OCI-M2 (cell line): ENCODE measurements around the gene STMN3.
"Not testable (repeated sequence)": the region's sequence is repeated elsewhere in the genome, so short reads cannot be mapped to it uniquely, and the experiment has no call there.

Source experiments
- DNase-seq: peaks from one replicate; lab custom pipeline; 2025; ENCODE audit not compliant: unreplicated experiment; lab: John Stamatoyannopoulos, UW

STMN3 gene

GRCh38 chr20:63639093-63639975 lies 13.9 kb downstream of the STMN3 start:
- DNase-seq: no peak

- DNase-seq: no peak
Observed at GRCh38 chr20:63636752-63637628, 16.2 kb downstream of the STMN3 start.

DNA sequence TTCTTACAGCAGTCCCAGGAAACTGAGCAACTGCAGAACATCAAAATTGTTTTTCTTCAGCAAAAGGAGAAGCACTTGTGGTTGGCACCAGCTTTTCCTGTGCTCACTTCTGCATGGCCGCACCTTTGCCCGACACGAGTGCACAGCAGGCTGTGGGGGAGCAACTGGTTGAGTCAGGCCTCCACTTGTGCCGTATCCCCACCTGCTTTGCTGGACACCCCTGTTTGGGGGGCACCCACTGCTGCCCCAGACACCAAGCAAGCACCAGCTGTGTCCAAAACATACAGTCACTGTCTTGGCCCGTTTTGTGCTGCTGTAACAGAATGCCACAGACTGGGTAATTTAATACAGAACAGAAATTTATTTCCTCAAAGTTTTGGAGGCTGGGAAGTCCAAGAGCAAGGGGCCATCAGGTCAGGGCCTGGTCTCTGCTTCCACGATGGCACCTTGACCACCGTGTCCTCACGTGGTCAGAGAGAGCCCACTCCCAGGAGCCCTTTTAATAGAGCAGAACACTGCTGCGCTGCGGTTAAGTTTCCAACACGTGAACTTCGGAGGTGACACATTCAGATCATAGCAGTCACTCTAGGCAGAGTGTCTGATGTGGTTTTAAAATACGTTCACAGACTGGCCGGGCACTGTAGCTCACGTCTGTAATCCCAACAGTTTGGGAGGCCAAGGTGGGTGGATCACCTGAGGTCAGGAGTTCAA lies 17.6 kb downstream of the STMN3 start:
- DNase-seq: no peak

DNA sequence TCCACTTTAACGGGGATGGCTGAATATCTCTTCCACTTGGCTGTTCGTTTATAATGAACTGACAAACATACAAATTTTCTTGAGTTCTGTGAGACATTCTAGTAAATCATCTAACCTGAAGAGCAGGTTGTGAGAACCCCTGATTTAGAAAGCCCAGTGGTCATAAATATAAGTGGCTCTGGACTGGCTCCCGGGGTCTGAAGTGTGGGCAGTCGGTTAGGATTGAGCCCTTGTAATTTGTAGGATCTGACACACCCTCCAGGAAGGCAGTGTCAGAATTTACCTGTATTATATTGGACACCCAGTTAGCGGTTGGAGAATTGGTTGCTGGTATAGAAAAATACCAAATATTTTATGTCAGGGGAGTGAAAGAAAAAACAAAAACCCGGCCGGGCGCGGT lies 19.5 kb downstream of the STMN3 start:
- no peak for DNase-seq

- DNase-seq: not testable (repeated sequence)
Observed at GRCh38 chr20:63631426-63631825, 21.8 kb downstream of the STMN3 start.

DNA sequence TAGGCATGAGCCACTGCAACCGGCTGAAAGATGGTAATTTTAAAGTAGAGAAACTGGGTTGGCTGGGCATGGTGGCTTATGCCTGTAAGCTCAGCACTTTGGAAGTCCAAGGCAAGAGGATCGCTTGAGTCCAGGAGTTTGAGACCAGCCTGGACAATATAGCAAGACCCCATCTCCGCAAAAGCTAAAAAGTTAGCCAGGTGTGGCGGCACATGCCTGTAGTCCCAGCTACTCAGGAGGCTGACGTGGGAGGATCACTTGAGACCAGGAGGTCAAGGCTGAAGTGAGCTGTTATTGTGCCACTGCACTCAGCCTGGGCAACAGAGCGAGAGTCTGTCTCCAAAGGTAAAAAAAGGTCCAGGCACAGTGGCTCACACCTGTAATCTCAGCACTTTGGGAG lies 22.3 kb downstream of the STMN3 start:
- DNase-seq: not testable (repeated sequence)

- peak; percentile 94 for DNase-seq
Observed at GRCh38 chr20:63628246-63628975, 24.8 kb downstream of the STMN3 start.

- no peak for DNase-seq
Observed at GRCh38 chr20:63627751-63628245, 25.4 kb downstream of the STMN3 start.

GRCh38 chr20:63627129-63627750 lies 26.0 kb downstream of the STMN3 start:
- DNase-seq: peak; percentile 51

GRCh38 chr20:63626424-63627128 lies 26.6 kb downstream of the STMN3 start, which contains the start of gene GMEB2:
GMEB2 (minus strand) TSS chr20:63627101; CDS start chr20:63619397, 7,704 bp downstream.
- no peak for DNase-seq

DNA sequence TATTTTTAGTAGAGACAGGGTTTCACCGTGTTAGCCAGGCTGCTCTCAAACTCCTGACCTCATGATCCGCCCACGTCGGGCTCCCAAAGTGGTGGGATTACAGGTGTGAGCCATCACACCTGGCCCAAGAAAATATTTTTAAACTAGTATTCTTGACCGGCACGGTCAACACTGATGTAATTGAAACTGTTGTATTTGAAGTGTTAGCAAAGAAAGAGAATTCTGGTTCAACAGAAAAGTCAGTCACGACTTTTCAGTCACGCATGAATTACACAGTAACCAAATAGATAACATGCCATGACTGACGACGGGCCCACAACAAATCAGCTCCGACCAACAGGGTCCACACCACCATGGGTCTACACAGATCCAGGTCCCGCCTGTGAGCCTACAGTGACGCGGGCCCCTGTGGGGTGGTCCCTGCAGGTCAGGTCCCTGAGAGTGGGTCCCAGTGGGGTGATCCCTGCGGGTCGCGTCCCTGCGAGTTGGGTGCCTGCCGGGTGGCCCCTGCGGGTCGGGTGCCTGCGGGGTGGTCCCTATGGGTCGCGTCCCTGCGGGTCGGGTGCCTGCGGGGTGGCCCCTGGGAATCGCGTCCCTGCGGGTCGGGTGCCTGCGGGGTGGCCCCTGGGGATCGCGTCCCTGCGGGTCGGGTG lies 27.3 kb downstream of the STMN3 start:
- no peak for DNase-seq

DNA sequence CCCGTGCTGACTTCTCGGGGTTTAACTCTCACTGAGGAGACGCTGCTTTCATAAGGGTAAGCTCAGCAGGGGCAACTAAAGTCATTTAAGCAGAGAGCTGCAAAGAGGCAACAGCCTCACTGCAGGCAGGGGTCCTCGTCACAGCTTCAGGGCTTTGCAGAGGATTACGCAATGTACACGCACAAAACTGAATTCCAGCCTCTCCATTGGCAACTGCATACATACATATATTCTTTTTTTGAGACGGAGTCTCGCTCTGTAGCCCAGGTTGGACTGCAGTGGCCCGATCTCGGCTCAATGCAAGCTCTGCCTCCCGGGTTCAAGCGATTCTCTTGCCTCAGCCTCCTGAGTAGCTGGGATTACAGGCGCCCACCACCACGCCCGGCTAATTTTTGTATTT lies 28.7 kb downstream of the STMN3 start:
- no peak for DNase-seq

- DNase-seq: no peak
Observed at GRCh38 chr20:63622732-63623131, 30.5 kb downstream of the STMN3 start.

DNA sequence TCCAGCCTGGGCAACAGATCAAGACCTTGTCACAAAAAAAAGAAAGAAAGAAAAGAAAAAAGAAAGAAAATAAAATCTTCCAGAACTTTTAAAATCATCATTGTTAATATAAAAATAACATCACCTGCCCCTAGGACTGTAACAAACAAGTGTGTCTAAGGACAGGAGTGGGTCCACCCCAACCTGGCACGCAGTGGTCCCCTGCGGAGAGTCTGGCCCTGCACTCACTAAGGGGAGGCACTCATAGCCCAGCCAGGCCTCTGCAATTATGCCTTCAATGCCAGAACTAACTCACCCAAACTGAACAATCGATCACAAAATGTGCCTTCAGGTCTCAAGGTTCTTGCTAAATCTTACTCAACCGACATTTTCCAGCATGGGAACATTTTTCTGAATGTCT lies 31.1 kb downstream of the STMN3 start:
- DNase-seq: no peak

GRCh38 chr20:63620991-63621390 lies 32.2 kb downstream of the STMN3 start:
- no peak for DNase-seq

DNA sequence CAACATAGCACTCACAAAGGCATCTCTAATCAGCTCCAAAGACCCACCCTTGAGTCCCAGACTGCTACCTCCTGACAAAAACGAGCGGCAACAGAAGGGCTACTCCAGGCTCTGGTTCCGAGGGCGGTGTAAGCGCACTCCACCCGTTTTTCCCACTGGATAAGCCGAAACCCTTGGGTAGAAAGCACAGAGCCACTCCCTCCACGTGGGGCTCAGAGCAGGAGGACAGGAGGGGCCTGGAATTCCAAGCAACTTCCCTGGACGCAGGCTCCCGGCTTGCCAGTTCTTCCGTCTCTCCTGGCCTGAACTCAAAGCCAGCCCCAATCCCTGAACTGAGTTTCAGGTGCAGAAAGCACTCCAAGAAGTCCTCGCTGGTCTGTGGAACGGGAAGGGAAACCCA lies 33.7 kb downstream of the STMN3 start:
- no peak for DNase-seq

GRCh38 chr20:63619086-63619485 lies 34.1 kb downstream of the STMN3 start:
- no peak for DNase-seq

DNA sequence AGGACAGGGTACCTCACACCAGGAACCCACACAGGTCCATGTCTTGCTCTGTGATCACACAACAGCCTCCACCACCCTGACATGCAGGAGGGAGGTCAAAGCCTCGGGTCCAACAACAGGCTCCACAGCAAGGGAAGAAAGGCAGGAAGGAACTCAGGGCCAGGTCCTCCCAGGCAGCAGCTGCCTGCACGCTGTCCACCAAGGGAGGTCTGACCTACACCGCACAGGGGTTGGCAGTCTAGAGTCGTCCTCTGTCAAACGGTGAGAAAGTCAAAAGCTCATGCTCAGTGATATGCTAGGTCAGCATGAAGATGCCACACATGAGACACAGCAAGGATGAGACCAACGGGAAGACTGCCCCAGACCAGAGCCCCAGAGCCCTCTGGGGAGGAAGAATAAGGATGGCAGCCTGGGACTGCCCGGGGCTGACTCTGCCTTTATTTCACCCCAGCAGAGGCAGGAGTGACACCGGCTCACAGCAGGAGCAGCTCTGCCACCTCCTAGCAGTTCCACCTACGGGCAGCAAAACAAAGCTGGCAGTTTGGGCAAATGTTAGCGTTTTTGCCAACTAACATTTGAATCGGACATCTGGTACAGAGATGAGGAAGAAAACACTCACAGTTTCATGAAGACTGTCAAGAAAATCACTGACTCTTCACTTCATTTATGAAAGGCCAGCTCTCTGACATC lies 34.8 kb downstream of the STMN3 start:
- DNase-seq: no peak
